ENCODE results near the gene SETD2.

- TF ChIP-seq SUZ12 (IDR thresholded peaks at IDR 0.05; ENCODE audit: extremely low read depth, insufficient read depth, insufficient read length) (no peak), ZNF274 (IDR thresholded peaks at IDR 0.05; ENCODE audit: low read depth, low read length) (no peak)
Observed at GRCh38 chr3:47010910-47011309, 153.0 kb downstream of the SETD2 start.

Data from NT2/D1 (cell line).